B cell (primary cell): ENCODE data around the gene GKN1. TPM values are rescaled to one million over a fixed set of nuclear protein-coding genes. Genes with fewer than 3 reads are reported as not detected.

Experiments
- ATAC-seq: fragments of 200-7000 bp; cut with Tn5 transposase; one replicate; pipeline ENCODE4 v1.10.0; 2021; ENCODE audit warnings: low read depth, mild to moderate bottlenecking, moderate number of reproducible peaks, moderate library complexity
- CTCF ChIA-PET: fragments of 350-600 bp; sonication (Branson Sonifier 250); formaldehyde crosslinking; loops from one replicate; lab custom pipeline; 2021; ENCODE audit warnings: antibody characterized with exemption, inconsistent platforms; lab: Charles Lee
- POLR2A ChIA-PET: fragments of 350-600 bp; sonication (Branson Sonifier 250); formaldehyde crosslinking; loops from one replicate; lab custom pipeline; 2021; ENCODE audit warnings: antibody characterized with exemption; lab: Charles Lee
- DNase-seq: peaks from one replicate; pipeline ENCODE4 v3.0.0; 2013
- H2AFZ ChIP-seq: 2 replicates; pipeline ENCODE4 v1.6.1; 2012; ENCODE audit warnings: mild to moderate bottlenecking, low read depth, low read length; ENCODE audit not compliant: insufficient read depth, poor library complexity, severe bottlenecking
- H3K27ac ChIP-seq, 2 donors: 1 replicate in 1 of 2; 2 replicates in 1 of 2; pipeline ENCODE4 v1.5.1; 2012 to 2013; ENCODE audit warnings: low read length in 2 of 2, mild to moderate bottlenecking in 2 of 2, moderate library complexity in 1 of 2
- H3K27me3 ChIP-seq, 4 experiments: fragments of 200-600 bp in 1 of 4; sonication (generic) in 1 of 4; replicated peaks in 1 of 4; 1 replicate in 2 of 4; 2 replicates in 2 of 4; pipeline versions ENCODE4 v1.6.1 to v1.7.0; 2013 to 2016; ENCODE audit warnings: low read length in 3 of 4, mild to moderate bottlenecking in 2 of 4, mixed read lengths in 1 of 4, moderate library complexity in 1 of 4; ENCODE audit not compliant: insufficient read depth in 4 of 4, control insufficient read depth in 3 of 4; ENCODE audit errors: control extremely low read depth in 1 of 4
- H3K36me3 ChIP-seq, 2 experiments: replicated peaks in 1 of 2; 1 replicate in 1 of 2; 2 replicates in 1 of 2; pipeline versions ENCODE4 v1.6.1 to v1.7.1; 2013; ENCODE audit warnings: low read length in 1 of 2; ENCODE audit not compliant: insufficient read depth in 2 of 2, control insufficient read depth in 1 of 2; ENCODE audit errors: control extremely low read depth in 1 of 2, extremely low read depth in 1 of 2
- H3K4me1 ChIP-seq, 2 donors: fragments of 200-600 bp in 1 of 2; sonication (generic) in 1 of 2; 1 replicate in 1 of 2; 2 replicates in 1 of 2; pipeline versions ENCODE4 v1.5.1 to v1.6.1; 2013 to 2017; ENCODE audit warnings: low read length in 2 of 2; ENCODE audit not compliant: control insufficient read depth in 2 of 2, insufficient read depth in 2 of 2
- H3K4me2 ChIP-seq: replicated peaks from 2 replicates; pipeline ENCODE3; 2012; ENCODE audit warnings: mild to moderate bottlenecking, low read depth, low read length; ENCODE audit not compliant: poor library complexity, severe bottlenecking
- H3K4me3 ChIP-seq, 5 experiments: fragments of 200-600 bp in 1 of 5; sonication (generic) in 1 of 5; 1 replicate in 3 of 5; 2 replicates in 2 of 5; pipeline versions ENCODE4 v1.5.1 to v1.7.0; 2011 to 2016; ENCODE audit warnings: low read length in 4 of 5, mild to moderate bottlenecking in 4 of 5, low read depth in 2 of 5, control low read depth in 1 of 5, moderate library complexity in 1 of 5; ENCODE audit not compliant: insufficient read depth in 1 of 5; ENCODE audit errors: control extremely low read depth in 1 of 5, extremely low read depth in 1 of 5
- H3K79me2 ChIP-seq: fragments of 200-600 bp; sonication (generic); one replicate; pipeline ENCODE4 v1.6.0; 2016; ENCODE audit warnings: low read length; ENCODE audit not compliant: control insufficient read depth, insufficient read depth
- H3K9ac ChIP-seq: fragments of 200-600 bp; sonication (generic); 2 replicates; pipeline ENCODE4 v1.6.1; 2017; ENCODE audit warnings: mild to moderate bottlenecking, low read length, moderate library complexity
- H3K9me3 ChIP-seq, 3 donors: one replicate each; pipeline versions ENCODE4 v1.6.1 to v1.7.1; 2013; ENCODE audit warnings: low read length in 2 of 3; ENCODE audit not compliant: control insufficient read depth in 2 of 3, insufficient read depth in 1 of 3; ENCODE audit errors: control extremely low read depth in 1 of 3
- H4K20me1 ChIP-seq: 2 replicates; pipeline ENCODE4 v1.6.0; 2012; ENCODE audit warnings: mild to moderate bottlenecking, low read length; ENCODE audit not compliant: insufficient read depth, control insufficient read depth, poor library complexity, severe bottlenecking
- H3K27ac Mint-ChIP-seq: one replicate; pipeline ENCODE4 v1.8.0; 2021; ENCODE audit warnings: mixed read lengths
- H3K27me3 Mint-ChIP-seq: one replicate; pipeline ENCODE4 v1.8.0; 2021; ENCODE audit warnings: mixed read lengths
- H3K4me1 Mint-ChIP-seq: one replicate; pipeline ENCODE4 v1.8.0; 2021; ENCODE audit warnings: mixed read lengths
- H3K4me3 Mint-ChIP-seq: one replicate; pipeline ENCODE4 v1.8.0; 2021; ENCODE audit warnings: mixed read lengths
- H3K9me3 Mint-ChIP-seq: one replicate; pipeline ENCODE4 v1.8.0; 2022; ENCODE audit warnings: mixed read lengths; ENCODE audit not compliant: insufficient read depth
- EZH2 ChIP-seq: IDR thresholded peaks from 2 replicates; pipeline ENCODE4 v1.6.1; 2012; ENCODE audit warnings: borderline replicate concordance, low read depth, mild to moderate bottlenecking, moderate library complexity, low read length; ENCODE audit not compliant: insufficient read depth, poor library complexity, severe bottlenecking
- WGBS: methylation state at CpG from one replicate; pipeline ENCODE4 v1.1.5; 2013; ENCODE audit warnings: missing lambda C conversion rate; ENCODE audit not compliant: insufficient coverage; 5-methylcytosine and 5-hydroxymethylcytosine counted together
- intact Hi-C: fragments of 100-400 bp; cut with micrococcal nuclease; formaldehyde crosslinking; loops from one replicate; pipeline ENCODE4 v1.10.0; 2022
- polyA plus RNA-seq: library from polyadenylated mRNA; depleted of rRNA; stranded (reverse); fragments of >200 nt; gene quantifications from 2 replicates; pipeline ENCODE4 v1.2.3, GENCODE V29; 2012
- total RNA-seq, 2 donors: library from RNA; stranded (reverse); fragments of 120-200 nt in 1 of 2; gene quantifications; 1 replicate in 1 of 2; 2 replicates in 1 of 2; pipeline versions ENCODE4 v1.2.3 to v1.2.4, GENCODE V29; 2013 to 2022
- TF ChIP-seq, protein P1 (sequence below): fragments of 200-600 bp; IDR thresholded peaks from one replicate; pipeline ENCODE4 v1.8.0; 2022; ENCODE audit warnings: antibody characterized with exemption, mild to moderate bottlenecking

The GKN1 gene
- total and polyA plus RNA-seq, 2 donors (not counting 1 experiment from before 2014, with no cell fraction given), result not detected

DNA sequence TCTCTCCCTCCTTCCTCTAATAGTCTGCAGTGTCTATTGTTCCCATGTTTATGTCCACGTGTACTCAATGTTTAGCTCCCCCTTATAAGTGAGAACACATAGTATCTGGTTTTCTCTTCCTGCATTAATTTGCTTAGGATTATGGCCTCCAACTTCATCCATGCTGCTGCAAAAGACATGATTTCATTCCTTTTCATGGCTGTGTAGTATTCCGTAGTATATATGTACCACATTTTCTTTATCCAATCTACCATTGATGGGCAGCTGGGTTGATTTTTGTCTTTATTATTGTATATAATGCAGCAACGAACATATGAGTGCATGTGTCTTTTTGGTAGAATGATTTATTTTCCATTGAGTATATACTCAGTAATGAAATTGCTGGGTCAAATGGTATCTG lies 35.5 kb upstream of the GKN1 start:
- Mint-ChIP-seq H3K27ac (no peak overlapping the region), H3K4me1 (peaks cover 4% of the 10 kb centered on the region), H3K27me3 (peaks cover 37% of the 10 kb centered on the region), H3K4me3 (no peak overlapping the region), H3K9me3 (no peaks in the 10 kb centered on the region)
- Histone ChIP-seq H3K9me3 (no peaks in the 10 kb centered on the region), H3K4me3 (no peak overlapping the region), H3K4me2 (no peak overlapping the region), H3K27me3 (peaks cover 0 to 17% (median 12%) of the 10 kb centered on the region in 4 experiments), H3K4me1 (peaks cover 0 to 5% of the 10 kb centered on the region in 2 donors), H3K79me2 (no peaks in the 10 kb centered on the region), H4K20me1 (no peaks in the 10 kb centered on the region), H3K9ac (no peak overlapping the region), H2AFZ (no peak overlapping the region), H3K36me3 (no peaks in the 10 kb centered on the region), H3K27ac (no peak overlapping the region)
- intact Hi-C loops, result no loop called here
- CTCF ChIA-PET, result no interaction called here
- WGBS, result no CpG with 5 or more reads among the region's 3 CpGs
- POLR2A ChIA-PET, result no interaction called here
- no peak for ATAC-seq
- no peak for DNase-seq
- TF ChIP-seq, protein P1, sequence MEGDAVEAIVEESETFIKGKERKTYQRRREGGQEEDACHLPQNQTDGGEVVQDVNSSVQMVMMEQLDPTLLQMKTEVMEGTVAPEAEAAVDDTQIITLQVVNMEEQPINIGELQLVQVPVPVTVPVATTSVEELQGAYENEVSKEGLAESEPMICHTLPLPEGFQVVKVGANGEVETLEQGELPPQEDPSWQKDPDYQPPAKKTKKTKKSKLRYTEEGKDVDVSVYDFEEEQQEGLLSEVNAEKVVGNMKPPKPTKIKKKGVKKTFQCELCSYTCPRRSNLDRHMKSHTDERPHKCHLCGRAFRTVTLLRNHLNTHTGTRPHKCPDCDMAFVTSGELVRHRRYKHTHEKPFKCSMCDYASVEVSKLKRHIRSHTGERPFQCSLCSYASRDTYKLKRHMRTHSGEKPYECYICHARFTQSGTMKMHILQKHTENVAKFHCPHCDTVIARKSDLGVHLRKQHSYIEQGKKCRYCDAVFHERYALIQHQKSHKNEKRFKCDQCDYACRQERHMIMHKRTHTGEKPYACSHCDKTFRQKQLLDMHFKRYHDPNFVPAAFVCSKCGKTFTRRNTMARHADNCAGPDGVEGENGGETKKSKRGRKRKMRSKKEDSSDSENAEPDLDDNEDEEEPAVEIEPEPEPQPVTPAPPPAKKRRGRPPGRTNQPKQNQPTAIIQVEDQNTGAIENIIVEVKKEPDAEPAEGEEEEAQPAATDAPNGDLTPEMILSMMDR, result no peak
- no peak for TF ChIP-seq EZH2

DNA sequence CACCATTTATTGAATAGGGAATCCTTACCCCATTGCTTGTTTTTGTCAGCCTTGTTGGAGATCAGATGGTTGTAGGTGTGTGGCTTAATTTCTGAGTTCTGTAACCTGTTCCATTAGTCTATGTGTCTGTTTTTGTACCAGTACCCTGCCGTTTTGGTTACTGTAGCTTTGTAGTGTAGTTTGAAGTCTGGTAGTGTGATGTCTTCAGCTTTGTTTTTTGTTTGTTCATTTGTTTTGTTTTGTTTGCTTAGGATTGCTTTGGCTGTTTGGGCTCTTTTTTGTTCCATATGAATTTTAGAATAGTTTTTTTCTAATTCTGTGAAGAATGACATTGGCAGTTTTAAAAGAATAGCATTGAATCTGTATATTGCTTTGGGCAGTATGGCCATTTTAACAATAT lies 34.5 kb upstream of the GKN1 start:
- TF ChIP-seq EZH2, result no peak
- TF ChIP-seq, protein P1, result no peak
- intact Hi-C loops, result no loop called here
- Histone ChIP-seq H3K9ac (no peak overlapping the region), H4K20me1 (no peaks in the 10 kb centered on the region), H3K27me3 (peaks cover 0 to 20% (median 13%) of the 10 kb centered on the region in 4 experiments), H2AFZ (no peak overlapping the region), H3K4me3 (no peak overlapping the region), H3K4me2 (no peak overlapping the region), H3K9me3 (no peaks in the 10 kb centered on the region), H3K36me3 (no peaks in the 10 kb centered on the region), H3K79me2 (no peaks in the 10 kb centered on the region), H3K4me1 (peaks cover 0 to 5% of the 10 kb centered on the region in 2 donors), H3K27ac (no peak overlapping the region)
- CTCF ChIA-PET, result interaction anchor here (1.0 to 1.5 kb wide), 2 partner anchors 15 to 30 kb away, joined by 3 to 6 read pairs; no protein-coding TSS in a partner anchor
- Mint-ChIP-seq H3K4me1 (peaks cover 4% of the 10 kb centered on the region), H3K27me3 (peaks cover 42% of the 10 kb centered on the region), H3K4me3 (no peak overlapping the region), H3K27ac (no peak overlapping the region), H3K9me3 (no peaks in the 10 kb centered on the region)
- ATAC-seq (no peak), DNase-seq (no peak)
- POLR2A ChIA-PET, result no interaction called here
- WGBS, result 83% methylated on average over 1 of the region's 1 CpG
